HL-60 (cell line): ENCODE results near the gene PTEN.
"Not testable (repeated sequence)": the region's sequence is repeated elsewhere in the genome, so short reads cannot be mapped to it uniquely, and the experiment has no call there.

Experiments used
- DNase-seq, 2 experiments: peaks; one replicate each; pipeline ENCODE4 v3.0.0-alpha.2; 2010 to 2020; ENCODE audit warnings: low read depth in 1 of 2, low spot score in 1 of 2
- H3K27ac ChIP-seq: fragments of 250-450 bp; sonication (Bioruptor Pico); replicated peaks from 2 replicates; pipeline ENCODE4 v1.5.1; 2020; ENCODE audit warnings: mild to moderate bottlenecking, moderate library complexity
- H3K27me3 ChIP-seq: fragments of 250-450 bp; sonication (Bioruptor Pico); 2 replicates; pipeline ENCODE4 v1.5.1; 2021; ENCODE audit warnings: mild to moderate bottlenecking, moderate library complexity; ENCODE audit not compliant: insufficient read depth, poor library complexity, severe bottlenecking
- H3K4me3 ChIP-seq: replicated peaks from 2 replicates; pipeline ENCODE4 v1.5.1; 2011; ENCODE audit warnings: mild to moderate bottlenecking, control low read depth, low read length; ENCODE audit not compliant: insufficient read depth
- GABPA ChIP-seq: IDR thresholded peaks from 2 replicates; pipeline ENCODE4 v1.6.1; 2012; ENCODE audit warnings: low read depth
- POLR2AphosphoS5 ChIP-seq: IDR thresholded peaks from 2 replicates; pipeline ENCODE4 v1.6.1; 2012; ENCODE audit warnings: low read depth
- SPI1 ChIP-seq: IDR thresholded peaks from 2 replicates; pipeline ENCODE4 v1.6.1; 2012; ENCODE audit warnings: low read depth, mild to moderate bottlenecking, borderline replicate concordance
- TF ChIP-seq, protein P1 (sequence below): IDR thresholded peaks from one replicate; pipeline ENCODE4 v1.5.1; 2011; ENCODE audit warnings: low read length, control low read depth, inconsistent platforms; ENCODE audit not compliant: insufficient read depth
- TF ChIP-seq, protein P2 (sequence below): IDR thresholded peaks from 2 replicates; pipeline ENCODE4 v1.6.1; 2012; ENCODE audit warnings: low read depth; ENCODE audit not compliant: insufficient replicate concordance

Gene PTEN

DNA sequence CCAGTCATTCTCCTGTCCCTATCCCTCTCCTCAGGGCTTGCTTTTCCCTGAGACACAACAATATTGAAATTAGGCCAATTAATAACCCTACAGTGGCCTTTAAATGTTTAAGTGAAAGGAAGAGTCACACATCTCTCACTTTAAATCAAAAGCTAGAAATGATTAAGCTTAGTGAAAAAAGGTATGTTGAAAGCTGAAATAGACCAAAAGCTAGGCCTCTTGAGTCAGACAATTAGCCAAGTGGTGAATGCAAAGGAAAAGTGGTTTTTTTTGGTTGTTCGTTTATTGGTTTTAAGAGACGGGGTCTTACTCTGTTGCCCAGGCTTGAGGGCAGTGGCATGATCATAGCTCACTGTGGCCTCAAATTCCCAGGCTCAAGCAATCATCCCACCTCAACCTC lies 35.7 kb upstream of the PTEN start:
- Histone ChIP-seq H3K4me3 (no peak overlapping the region), H3K27ac (no peak overlapping the region), H3K27me3 (no peaks in the 10 kb centered on the region)
- TF ChIP-seq POLR2AphosphoS5 (no peak), SPI1 (no peak), GABPA (no peak)
- TF ChIP-seq, protein P1, sequence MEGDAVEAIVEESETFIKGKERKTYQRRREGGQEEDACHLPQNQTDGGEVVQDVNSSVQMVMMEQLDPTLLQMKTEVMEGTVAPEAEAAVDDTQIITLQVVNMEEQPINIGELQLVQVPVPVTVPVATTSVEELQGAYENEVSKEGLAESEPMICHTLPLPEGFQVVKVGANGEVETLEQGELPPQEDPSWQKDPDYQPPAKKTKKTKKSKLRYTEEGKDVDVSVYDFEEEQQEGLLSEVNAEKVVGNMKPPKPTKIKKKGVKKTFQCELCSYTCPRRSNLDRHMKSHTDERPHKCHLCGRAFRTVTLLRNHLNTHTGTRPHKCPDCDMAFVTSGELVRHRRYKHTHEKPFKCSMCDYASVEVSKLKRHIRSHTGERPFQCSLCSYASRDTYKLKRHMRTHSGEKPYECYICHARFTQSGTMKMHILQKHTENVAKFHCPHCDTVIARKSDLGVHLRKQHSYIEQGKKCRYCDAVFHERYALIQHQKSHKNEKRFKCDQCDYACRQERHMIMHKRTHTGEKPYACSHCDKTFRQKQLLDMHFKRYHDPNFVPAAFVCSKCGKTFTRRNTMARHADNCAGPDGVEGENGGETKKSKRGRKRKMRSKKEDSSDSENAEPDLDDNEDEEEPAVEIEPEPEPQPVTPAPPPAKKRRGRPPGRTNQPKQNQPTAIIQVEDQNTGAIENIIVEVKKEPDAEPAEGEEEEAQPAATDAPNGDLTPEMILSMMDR, result no peak
- TF ChIP-seq, protein P2, sequence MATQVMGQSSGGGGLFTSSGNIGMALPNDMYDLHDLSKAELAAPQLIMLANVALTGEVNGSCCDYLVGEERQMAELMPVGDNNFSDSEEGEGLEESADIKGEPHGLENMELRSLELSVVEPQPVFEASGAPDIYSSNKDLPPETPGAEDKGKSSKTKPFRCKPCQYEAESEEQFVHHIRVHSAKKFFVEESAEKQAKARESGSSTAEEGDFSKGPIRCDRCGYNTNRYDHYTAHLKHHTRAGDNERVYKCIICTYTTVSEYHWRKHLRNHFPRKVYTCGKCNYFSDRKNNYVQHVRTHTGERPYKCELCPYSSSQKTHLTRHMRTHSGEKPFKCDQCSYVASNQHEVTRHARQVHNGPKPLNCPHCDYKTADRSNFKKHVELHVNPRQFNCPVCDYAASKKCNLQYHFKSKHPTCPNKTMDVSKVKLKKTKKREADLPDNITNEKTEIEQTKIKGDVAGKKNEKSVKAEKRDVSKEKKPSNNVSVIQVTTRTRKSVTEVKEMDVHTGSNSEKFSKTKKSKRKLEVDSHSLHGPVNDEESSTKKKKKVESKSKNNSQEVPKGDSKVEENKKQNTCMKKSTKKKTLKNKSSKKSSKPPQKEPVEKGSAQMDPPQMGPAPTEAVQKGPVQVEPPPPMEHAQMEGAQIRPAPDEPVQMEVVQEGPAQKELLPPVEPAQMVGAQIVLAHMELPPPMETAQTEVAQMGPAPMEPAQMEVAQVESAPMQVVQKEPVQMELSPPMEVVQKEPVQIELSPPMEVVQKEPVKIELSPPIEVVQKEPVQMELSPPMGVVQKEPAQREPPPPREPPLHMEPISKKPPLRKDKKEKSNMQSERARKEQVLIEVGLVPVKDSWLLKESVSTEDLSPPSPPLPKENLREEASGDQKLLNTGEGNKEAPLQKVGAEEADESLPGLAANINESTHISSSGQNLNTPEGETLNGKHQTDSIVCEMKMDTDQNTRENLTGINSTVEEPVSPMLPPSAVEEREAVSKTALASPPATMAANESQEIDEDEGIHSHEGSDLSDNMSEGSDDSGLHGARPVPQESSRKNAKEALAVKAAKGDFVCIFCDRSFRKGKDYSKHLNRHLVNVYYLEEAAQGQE, result no peak
- DNase-seq, result no peak

DNA sequence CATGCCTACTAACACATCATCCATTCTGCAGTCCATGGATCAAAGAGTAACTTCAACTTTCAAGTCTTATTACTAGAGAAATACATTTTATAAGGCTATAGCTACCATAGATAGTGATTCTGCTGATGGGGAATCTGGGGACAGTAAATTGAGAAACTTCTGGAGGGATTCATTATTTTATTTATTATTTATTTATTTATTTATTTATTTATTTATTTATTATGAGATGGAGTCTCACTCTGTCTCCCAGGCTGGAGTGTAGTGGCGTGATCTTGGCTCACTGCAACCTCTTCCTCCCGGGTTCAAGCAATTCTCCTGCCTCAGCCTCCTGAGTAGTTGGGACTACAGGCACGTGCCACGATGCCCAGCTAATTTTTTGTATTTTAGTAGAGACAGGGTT lies 34.4 kb upstream of the PTEN start:
- not testable (repeated sequence) for H3K27me3 ChIP-seq, H3K4me3 ChIP-seq, H3K27ac ChIP-seq, DNase-seq

DNA sequence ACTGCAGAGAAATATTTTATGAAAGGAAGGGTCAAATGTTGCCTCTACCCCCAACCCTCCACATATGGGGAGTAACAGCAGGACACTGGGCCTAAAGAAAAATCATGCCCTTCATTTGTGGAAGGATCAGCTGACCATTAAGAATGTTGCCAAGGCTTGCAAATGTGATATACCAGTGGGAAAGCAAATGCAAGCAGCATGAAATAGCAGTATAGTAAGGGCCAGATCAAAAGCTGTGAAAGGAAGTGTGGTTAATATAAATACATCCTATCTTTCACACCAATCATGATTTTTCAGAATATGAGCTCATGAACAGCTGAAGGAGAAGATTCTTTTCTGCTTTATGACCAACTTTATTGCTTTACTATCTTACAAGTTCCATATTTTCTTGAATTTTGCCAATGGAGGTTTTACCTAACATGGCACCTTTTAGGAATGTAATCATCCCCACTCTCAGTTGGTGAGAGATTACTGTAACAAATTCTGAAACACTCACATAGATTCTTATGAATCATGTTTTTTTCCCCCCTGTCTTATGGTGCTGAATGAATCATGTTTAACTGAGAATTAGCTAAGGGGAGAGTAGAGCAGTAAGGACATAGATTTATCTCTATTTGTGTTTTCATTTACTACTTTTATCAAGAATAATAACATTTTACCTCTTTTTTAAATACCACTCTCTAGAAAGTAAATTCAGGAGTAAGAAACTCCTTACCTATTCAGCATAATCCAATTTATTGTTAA lies 33.3 kb upstream of the PTEN start:
- DNase-seq, result no peak
- Histone ChIP-seq H3K27ac (no peak overlapping the region), H3K4me3 (no peak overlapping the region), H3K27me3 (no peaks in the 10 kb centered on the region)
- no peak for TF ChIP-seq POLR2AphosphoS5
- no peak for TF ChIP-seq GABPA
- TF ChIP-seq, protein P2, result no peak
- TF ChIP-seq, protein P1, result no peak
- TF ChIP-seq SPI1, result no peak

DNA sequence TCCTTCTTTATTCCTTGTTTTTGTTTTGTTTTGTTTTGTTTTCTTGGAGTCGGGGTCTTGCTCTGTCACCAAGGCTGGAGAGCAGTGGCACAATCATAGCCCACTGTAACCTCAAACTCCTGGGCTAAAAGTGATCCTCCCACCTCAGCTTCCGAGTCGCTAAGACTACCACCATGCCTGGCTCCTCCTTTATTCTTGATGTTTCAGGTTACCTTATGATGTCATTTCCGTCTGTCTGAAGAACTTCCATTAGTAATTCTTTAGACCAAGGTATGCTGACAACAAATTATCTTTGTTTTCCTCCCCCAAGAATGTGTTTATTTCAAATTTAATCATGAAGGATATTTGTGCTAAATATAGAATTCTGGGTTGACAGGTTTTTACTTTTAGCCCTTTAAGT lies 27.3 kb upstream of the PTEN start:
- no peak overlapping the region for H3K4me3 ChIP-seq
- no peak for DNase-seq
- no peaks in the 10 kb centered on the region for H3K27me3 ChIP-seq
- TF ChIP-seq, protein P2, result no peak
- TF ChIP-seq, protein P1, result no peak
- TF ChIP-seq SPI1 (no peak), GABPA (no peak), POLR2AphosphoS5 (no peak)
- H3K27ac ChIP-seq, result no peak overlapping the region
